MM.1S (cell line): ENCODE data around the gene TBC1D5.
"Not testable (repeated sequence)": the region's sequence is repeated elsewhere in the genome, so short reads cannot be mapped to it uniquely, and the experiment has no call there.

Source experiments
- DNase-seq: peaks from one replicate; pipeline ENCODE4 v3.0.0-alpha.2; 2015
- H2AFZ ChIP-seq: fragments of 300-600 bp; sonication (generic); 2 replicates; pipeline ENCODE4 v1.6.0; 2016; ENCODE audit warnings: antibody characterized with exemption, low read length
- H3F3A ChIP-seq: fragments of 300-600 bp; sonication (generic); 2 replicates; pipeline ENCODE4 v1.6.1; 2016; ENCODE audit warnings: mild to moderate bottlenecking, antibody characterized with exemption, low read length, moderate library complexity, mixed read lengths; ENCODE audit not compliant: insufficient read depth
- H3K27ac ChIP-seq: fragments of 300-600 bp; sonication (generic); 2 replicates; pipeline ENCODE4 v1.5.1; 2016; ENCODE audit warnings: mild to moderate bottlenecking, low read length
- H3K27me3 ChIP-seq: fragments of 300-600 bp; sonication (generic); replicated peaks from 2 replicates; pipeline ENCODE4 v1.6.0; 2016; ENCODE audit warnings: low read length; ENCODE audit not compliant: insufficient read depth
- H3K36me3 ChIP-seq: fragments of 300-600 bp; sonication (generic); replicated peaks from 2 replicates; pipeline ENCODE4 v1.6.1; 2016; ENCODE audit warnings: mild to moderate bottlenecking, low read length, mixed read lengths; ENCODE audit not compliant: insufficient read depth
- H3K4me1 ChIP-seq: fragments of 300-600 bp; sonication (generic); 2 replicates; pipeline ENCODE4 v1.6.1; 2016; ENCODE audit warnings: low read length, mixed read lengths
- H3K4me2 ChIP-seq: fragments of 300-600 bp; sonication (generic); 2 replicates; pipeline ENCODE4 v1.6.0; 2016; ENCODE audit warnings: low read depth, low read length
- H3K4me3 ChIP-seq: fragments of 300-600 bp; sonication (generic); 2 replicates; pipeline ENCODE4 v1.5.1; 2016; ENCODE audit warnings: low read length, mixed read lengths
- H3K79me2 ChIP-seq: fragments of 300-600 bp; sonication (generic); 2 replicates; pipeline ENCODE4 v1.6.1; 2016; ENCODE audit warnings: mixed run types, low read length, mixed read lengths
- H3K9ac ChIP-seq: fragments of 300-600 bp; sonication (generic); 2 replicates; pipeline ENCODE4 v1.6.1; 2016; ENCODE audit warnings: low read length, mixed read lengths
- H3K9me2 ChIP-seq: fragments of 300-600 bp; sonication (generic); replicated peaks from 2 replicates; pipeline ENCODE4 v1.6.1; 2016; ENCODE audit warnings: mild to moderate bottlenecking, low read length, mixed read lengths; ENCODE audit not compliant: insufficient read depth
- H3K9me3 ChIP-seq: fragments of 300-600 bp; sonication (generic); replicated peaks from 2 replicates; pipeline ENCODE4 v1.6.1; 2016; ENCODE audit warnings: mild to moderate bottlenecking, low read length, mixed read lengths; ENCODE audit not compliant: insufficient read depth
- H4K20me1 ChIP-seq: fragments of 300-600 bp; sonication (generic); 2 replicates; pipeline ENCODE4 v1.6.1; 2016; ENCODE audit warnings: mild to moderate bottlenecking, low read length, moderate library complexity, mixed read lengths; ENCODE audit not compliant: insufficient read depth
- EZH2 ChIP-seq: fragments of 300-600 bp; sonication (generic); optimal IDR thresholded peaks from 2 replicates; pipeline ENCODE3; 2017; ENCODE audit warnings: low read depth, mild to moderate bottlenecking, antibody characterized with exemption, low read length, mixed read lengths
- EZH2phosphoT487 ChIP-seq: fragments of 300-600 bp; sonication (generic); IDR thresholded peaks from 2 replicates; pipeline ENCODE4 v1.6.1; 2018; ENCODE audit warnings: antibody characterized with exemption, low read length
- TF ChIP-seq, protein P1 (sequence below): fragments of 300-600 bp; sonication (generic); IDR thresholded peaks from 2 replicates; pipeline ENCODE4 v1.5.1; 2016; ENCODE audit warnings: antibody characterized with exemption, low read length, mixed read lengths

Gene TBC1D5

DNA sequence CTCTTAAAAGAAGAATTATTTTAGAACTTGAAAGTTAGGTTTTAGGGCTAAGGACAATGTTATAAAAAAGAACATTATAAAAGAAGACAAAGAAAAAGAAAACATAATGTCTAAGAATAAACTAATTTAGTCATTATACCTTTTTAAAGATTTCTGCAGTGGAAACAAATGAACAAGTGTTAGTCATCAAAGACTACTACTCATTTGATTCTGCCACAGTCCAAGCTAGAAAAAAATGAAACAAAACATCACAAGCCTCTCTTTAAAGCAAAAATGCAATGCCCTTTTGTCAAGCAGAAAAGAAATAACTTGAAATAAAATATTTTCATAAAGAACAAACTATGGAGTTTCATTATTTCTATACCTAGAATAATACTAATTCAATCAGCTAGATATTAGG lies 102.0 kb downstream of the TBC1D5 start:
- H3K9me2 ChIP-seq, result no peaks in the 10 kb centered on the region
- H3K27ac ChIP-seq, result no peak overlapping the region
- no peak overlapping the region for H3K4me2 ChIP-seq
- no peaks in the 10 kb centered on the region for H3K9me3 ChIP-seq
- no peak overlapping the region for H3K4me3 ChIP-seq
- H3K9ac ChIP-seq, result no peak overlapping the region
- H3K27me3 ChIP-seq, result no peaks in the 10 kb centered on the region
- H3F3A ChIP-seq, result no peaks in the 10 kb centered on the region
- H2AFZ ChIP-seq, result no peak overlapping the region
- TF ChIP-seq EZH2phosphoT487, result no peak
- no peak for TF ChIP-seq EZH2
- TF ChIP-seq, protein P1, sequence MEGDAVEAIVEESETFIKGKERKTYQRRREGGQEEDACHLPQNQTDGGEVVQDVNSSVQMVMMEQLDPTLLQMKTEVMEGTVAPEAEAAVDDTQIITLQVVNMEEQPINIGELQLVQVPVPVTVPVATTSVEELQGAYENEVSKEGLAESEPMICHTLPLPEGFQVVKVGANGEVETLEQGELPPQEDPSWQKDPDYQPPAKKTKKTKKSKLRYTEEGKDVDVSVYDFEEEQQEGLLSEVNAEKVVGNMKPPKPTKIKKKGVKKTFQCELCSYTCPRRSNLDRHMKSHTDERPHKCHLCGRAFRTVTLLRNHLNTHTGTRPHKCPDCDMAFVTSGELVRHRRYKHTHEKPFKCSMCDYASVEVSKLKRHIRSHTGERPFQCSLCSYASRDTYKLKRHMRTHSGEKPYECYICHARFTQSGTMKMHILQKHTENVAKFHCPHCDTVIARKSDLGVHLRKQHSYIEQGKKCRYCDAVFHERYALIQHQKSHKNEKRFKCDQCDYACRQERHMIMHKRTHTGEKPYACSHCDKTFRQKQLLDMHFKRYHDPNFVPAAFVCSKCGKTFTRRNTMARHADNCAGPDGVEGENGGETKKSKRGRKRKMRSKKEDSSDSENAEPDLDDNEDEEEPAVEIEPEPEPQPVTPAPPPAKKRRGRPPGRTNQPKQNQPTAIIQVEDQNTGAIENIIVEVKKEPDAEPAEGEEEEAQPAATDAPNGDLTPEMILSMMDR, result no peak
- no peaks in the 10 kb centered on the region for H3K79me2 ChIP-seq
- no peaks in the 10 kb centered on the region for H4K20me1 ChIP-seq
- no peak for DNase-seq
- 0 out of 2 replicates have a peak, but pooled peaks cover 3% of the 10 kb centered on the region for H3K4me1 ChIP-seq
- H3K36me3 ChIP-seq, result no peaks in the 10 kb centered on the region

DNA sequence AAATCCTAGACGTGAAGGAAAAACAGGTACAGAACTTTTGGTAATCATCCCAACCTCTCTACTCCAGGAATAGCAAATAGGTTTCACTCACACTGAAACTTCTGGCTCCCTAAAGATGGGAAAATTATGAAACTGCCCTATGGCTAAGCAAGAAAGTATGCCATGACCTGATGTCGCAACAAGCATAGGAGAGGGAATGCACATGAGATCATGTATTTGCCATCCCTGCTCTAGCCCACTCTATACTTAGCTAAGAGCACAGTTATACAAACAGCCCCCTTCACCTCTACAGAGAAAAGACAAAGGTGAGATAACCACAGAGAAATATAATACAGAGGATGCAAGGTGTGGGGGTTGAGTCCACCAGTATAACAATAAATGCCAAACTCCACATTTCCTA lies 102.7 kb downstream of the TBC1D5 start:
- no peak for DNase-seq
- no peaks in the 10 kb centered on the region for H4K20me1 ChIP-seq
- H3K4me2 ChIP-seq, result no peak overlapping the region
- H3K4me3 ChIP-seq, result no peak overlapping the region
- no peak overlapping the region for H2AFZ ChIP-seq
- H3K4me1 ChIP-seq, result no peaks in the 10 kb centered on the region
- H3K27me3 ChIP-seq, result no peaks in the 10 kb centered on the region
- no peaks in the 10 kb centered on the region for H3K36me3 ChIP-seq
- no peaks in the 10 kb centered on the region for H3K9me2 ChIP-seq
- H3F3A ChIP-seq, result no peaks in the 10 kb centered on the region
- H3K9me3 ChIP-seq, result no peaks in the 10 kb centered on the region
- H3K9ac ChIP-seq, result no peak overlapping the region
- TF ChIP-seq EZH2phosphoT487 (no peak), EZH2 (no peak)
- TF ChIP-seq, protein P1, result no peak
- H3K27ac ChIP-seq, result no peak overlapping the region
- no peaks in the 10 kb centered on the region for H3K79me2 ChIP-seq

DNA sequence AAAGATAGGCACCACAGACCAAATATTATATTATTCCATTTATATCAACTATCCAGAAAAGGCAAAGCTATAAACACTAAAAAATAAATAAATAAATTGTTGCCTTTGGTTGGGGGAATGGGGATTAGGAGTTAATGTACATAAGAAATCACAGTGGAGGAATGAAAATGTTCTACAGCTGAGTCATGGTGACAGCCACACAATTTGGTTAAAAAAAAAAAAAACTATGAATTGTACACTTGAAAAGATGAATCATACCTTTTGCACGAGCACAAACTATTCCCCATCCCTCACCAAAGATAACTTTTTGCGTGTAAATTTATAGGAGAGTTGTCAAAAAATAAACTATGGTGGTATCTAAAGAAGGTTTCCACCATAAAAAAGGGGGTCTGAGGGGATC lies 103.2 kb downstream of the TBC1D5 start:
- H3K27me3 ChIP-seq, result no peaks in the 10 kb centered on the region
- no peak overlapping the region for H3K27ac ChIP-seq
- H4K20me1 ChIP-seq, result no peaks in the 10 kb centered on the region
- no peaks in the 10 kb centered on the region for H3K9me3 ChIP-seq
- no peak overlapping the region for H3K9ac ChIP-seq
- H3K4me1 ChIP-seq, result no peaks in the 10 kb centered on the region
- no peak overlapping the region for H3K4me2 ChIP-seq
- no peaks in the 10 kb centered on the region for H3K36me3 ChIP-seq
- no peak overlapping the region for H3K4me3 ChIP-seq
- no peaks in the 10 kb centered on the region for H3K79me2 ChIP-seq
- no peak for TF ChIP-seq EZH2phosphoT487
- TF ChIP-seq, protein P1, result no peak
- no peak for DNase-seq
- H2AFZ ChIP-seq, result no peak overlapping the region
- H3K9me2 ChIP-seq, result no peaks in the 10 kb centered on the region
- H3F3A ChIP-seq, result no peaks in the 10 kb centered on the region

DNA sequence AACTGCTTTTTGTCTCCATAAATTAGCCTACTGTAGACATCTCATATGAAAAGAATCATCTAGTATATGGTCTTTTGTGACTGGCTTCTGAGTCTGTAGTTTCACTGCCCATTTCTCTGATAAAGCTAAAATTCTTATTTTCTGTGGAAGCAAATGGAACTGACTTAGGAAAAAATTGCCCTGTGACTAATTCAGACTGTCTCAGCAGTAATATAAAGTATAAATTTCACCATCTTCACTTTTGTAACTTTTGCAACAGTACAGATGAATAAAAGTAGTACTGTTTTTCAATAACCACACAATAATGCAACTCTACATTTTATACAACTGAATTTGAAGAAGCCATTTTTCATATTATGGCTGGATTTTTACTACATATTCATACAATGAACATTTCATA lies 104.1 kb downstream of the TBC1D5 start:
- no peak overlapping the region for H2AFZ ChIP-seq
- no peak for DNase-seq
- no peak overlapping the region for H3K4me2 ChIP-seq

DNA sequence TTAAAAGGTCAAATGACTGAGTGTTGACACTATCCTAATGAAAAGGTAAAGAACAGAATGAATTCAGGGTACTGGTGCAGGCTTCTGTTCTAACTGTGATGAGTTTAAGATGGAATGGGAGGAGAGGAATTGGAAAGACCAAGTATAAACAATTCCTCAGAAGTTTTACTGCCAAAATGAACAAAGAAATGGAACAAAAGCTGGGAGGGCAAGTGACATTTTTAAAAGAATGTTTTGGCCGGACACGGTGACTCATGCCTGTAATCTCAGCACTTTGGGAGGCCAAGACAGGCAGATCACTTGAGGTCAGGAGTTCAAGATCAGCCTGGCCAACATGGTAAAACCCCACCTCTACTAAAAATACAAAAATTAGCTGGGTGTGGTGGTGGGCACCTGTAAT lies 106.8 kb downstream of the TBC1D5 start:
- not testable (repeated sequence) for H3F3A ChIP-seq, H2AFZ ChIP-seq, DNase-seq, H3K79me2 ChIP-seq, H3K9me2 ChIP-seq, H3K4me2 ChIP-seq, H3K27me3 ChIP-seq, H3K9ac ChIP-seq, H4K20me1 ChIP-seq, H3K27ac ChIP-seq, H3K4me1 ChIP-seq, H3K36me3 ChIP-seq, H3K4me3 ChIP-seq, H3K9me3 ChIP-seq

More for the DNA sequence above, 104.1 kb downstream of the TBC1D5 start:
- H3K4me1 ChIP-seq, result no peaks in the 10 kb centered on the region
- no peak overlapping the region for H3K4me3 ChIP-seq
- no peaks in the 10 kb centered on the region for H3K9me2 ChIP-seq
- H3K27ac ChIP-seq, result no peak overlapping the region
- TF ChIP-seq EZH2 (no peak), EZH2phosphoT487 (no peak)
- no peak overlapping the region for H3K9ac ChIP-seq
- no peaks in the 10 kb centered on the region for H3F3A ChIP-seq
- no peaks in the 10 kb centered on the region for H3K36me3 ChIP-seq
- no peaks in the 10 kb centered on the region for H3K79me2 ChIP-seq
- H3K27me3 ChIP-seq, result no peaks in the 10 kb centered on the region
- H4K20me1 ChIP-seq, result no peaks in the 10 kb centered on the region
- H3K9me3 ChIP-seq, result no peaks in the 10 kb centered on the region
